Stimulated activated naive CD4-positive, alpha-beta T cell treated with Interleukin-2 at 50 U/mL for 16 hours (primary cell): ENCODE data around the gene MAD2L2.
A peak's percentile ranks its signal among the peaks of the same experiment; 100 is the strongest.

Experiments used
- DNase-seq: peaks from one replicate; lab custom pipeline; 2025; lab: John Stamatoyannopoulos, UW

The MAD2L2 gene

DNA sequence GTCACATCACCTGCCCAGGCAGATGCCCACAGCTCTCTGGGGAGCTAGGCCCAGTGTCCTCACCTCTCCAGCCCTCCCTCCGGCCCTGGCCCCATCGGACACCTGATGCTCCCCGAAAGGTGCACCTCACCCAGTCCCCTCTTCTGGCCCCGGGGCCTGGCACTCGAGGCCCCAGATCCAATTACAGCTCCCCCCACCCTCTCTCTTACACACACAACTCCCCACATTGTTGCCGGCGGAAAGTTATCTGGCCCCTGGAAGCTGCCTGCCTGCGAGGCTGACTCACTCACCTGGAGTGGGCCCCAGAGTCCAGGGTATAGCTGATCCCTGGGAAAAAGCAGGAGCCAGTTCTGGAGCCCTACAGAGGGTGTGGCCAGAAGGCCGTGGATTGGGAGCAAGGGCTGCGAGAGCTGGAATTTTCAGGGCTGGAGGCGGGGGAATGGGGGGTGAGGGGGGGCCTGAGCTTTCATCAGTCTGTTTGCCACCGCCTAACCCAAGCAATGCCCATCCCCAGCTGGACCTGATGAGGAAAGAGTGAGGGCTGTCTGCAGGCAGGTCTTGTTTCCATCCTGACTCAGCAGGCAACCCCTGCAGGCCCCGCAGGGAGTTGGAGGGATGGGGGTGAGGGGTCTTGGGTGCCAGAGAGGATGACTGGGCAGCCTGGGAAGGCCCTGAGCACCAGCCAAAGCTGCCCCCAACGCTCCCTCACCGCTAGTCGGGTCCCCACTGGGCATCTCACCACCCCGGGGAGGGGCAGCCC lies 27.7 kb downstream of the MAD2L2 start:
- DNase-seq = no peak

GRCh38 chr1:11652203-11652780 lies 28.7 kb downstream of the MAD2L2 start:
- DNase-seq = no peak

- DNase-seq = no peak
Measured at GRCh38 chr1:11651017-11651416, 29.9 kb downstream of the MAD2L2 start.

DNA sequence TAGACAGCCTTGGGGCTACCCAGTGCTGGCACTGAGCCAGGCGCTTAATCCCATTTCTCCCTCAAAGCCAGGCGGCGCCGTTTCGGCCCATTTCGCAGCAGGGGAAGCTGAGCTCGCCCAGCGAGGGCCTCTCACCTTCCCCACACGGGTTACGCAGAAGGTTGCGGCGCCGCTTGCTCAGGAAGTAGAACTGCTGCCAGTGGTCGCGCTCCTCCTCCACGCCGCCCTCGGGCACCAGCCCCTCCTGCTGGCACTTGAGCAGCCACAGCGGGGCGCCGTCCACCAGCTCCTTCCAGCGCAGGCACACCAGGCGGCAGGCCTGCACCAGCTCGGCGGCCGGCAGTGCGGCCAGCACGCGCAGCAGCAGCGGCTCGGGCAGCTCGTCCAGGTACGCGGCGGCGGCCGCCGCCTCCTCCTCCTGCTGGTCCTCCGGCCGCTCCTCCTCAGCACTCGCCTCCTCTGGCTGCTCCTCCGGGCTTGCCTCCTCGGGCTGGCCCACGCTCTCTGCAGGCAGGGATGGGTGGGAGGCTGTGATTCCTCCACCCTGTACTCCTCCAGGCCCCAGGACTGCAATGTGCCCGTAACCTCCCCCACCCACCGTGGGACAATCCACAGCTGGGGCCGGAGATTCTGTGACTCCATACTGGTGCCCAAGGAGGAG lies 30.5 kb downstream of the MAD2L2 start:
- DNase-seq = peak; percentile 82

DNA sequence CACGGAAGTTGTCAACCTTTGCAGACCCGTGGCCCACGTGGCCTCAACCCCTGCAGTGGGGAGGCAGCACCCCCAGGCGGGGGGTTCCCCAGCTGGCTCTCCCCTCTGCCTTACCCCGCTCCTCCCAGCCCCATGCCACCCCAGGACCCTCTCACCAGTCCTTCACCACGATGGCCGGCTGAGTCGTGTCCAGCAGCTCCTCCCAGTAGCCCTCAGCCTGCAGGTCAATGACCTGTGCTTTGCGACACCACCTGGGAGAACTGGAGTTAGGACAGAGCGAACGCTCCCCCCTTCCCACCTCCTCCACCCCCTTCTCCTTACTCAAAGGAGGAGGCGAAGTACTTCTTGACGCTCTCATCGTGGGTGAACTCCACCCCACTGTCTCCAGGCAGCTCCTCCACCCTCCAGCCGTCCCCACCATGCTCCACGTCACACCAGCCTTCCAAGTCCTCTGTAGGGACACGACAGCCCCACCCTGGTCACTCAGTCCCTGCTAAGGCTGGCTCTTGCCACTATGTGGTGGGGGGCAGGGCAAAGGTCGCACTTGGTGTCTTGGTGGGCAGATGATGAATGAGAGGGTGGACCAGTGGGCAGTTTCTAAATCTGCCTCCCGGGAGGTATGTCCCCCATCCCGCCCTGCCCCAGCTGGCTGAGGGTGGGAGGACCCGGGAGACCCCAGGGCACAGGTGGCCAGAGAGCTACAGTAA lies 31.2 kb downstream of the MAD2L2 start:
- DNase-seq = no peak

GRCh38 chr1:11649237-11649623 lies 31.7 kb downstream of the MAD2L2 start:
- DNase-seq = no peak

DNA sequence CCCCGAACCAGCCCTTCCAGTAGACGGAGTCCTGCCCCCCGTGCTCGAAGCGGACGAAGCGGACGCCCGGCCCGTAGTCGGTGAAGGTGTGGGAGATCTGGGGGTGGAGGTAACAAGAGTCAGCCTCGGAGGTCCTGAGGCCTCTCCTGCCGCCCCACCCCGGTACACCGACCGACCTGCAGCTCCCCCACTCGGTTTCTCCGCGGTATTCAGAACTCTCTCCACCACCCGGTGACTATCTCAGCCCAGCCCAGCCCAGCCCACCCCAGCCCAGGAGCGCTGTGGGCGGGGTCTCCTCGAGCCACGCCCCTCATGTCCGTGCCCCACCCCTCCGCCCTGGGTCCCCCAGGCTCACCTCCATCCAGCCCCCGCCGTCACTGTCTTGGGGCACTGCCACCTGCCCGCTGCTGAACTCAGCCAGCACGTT lies 32.2 kb downstream of the MAD2L2 start:
- DNase-seq = peak; percentile 5

DNA sequence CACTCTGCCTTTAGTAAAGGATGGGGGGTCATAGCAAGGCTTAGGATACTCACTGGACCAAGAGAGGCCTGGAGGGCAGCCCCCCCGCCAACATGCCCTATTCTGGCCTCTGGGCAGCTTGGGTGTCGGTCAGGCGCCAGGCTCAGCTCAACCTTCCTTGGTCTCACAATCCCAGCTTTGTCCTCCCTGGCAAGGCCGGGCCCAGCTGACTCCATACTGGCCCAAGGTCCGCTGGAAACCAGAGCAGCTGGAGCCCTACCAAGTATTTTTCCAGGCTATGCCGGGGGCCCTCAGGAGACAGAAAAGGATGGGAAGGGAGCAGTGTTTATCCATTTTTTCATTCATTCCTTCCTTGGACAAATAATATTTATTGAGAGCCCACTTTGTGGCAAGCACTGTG lies 32.9 kb downstream of the MAD2L2 start:
- no peak for DNase-seq

- no peak for DNase-seq
Measured at GRCh38 chr1:11647333-11647732, 33.6 kb downstream of the MAD2L2 start.

DNA sequence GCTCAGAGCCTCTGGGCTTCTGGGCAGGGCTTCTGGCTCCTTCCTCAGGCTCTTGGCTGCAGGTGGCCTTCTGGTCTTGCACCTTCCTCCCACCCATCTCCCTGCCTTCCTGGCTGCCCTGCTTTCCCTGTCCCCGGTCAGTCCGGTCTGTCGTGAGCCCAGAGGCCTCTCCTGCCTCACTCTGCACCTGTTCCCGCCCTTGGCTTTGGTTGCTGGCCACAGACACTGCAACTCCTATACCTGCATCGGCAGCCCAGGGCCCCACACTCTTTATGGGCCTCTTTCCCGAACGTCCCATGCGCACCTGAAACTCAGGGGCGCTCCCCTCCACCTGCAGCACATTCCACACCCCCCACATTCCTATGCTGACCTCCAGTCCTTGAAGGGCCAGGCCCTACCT lies 34.6 kb downstream of the MAD2L2 start:
- no peak for DNase-seq

- DNase-seq = peak; percentile 73
Measured at GRCh38 chr1:11645670-11646265, 35.2 kb downstream of the MAD2L2 start.

DNA sequence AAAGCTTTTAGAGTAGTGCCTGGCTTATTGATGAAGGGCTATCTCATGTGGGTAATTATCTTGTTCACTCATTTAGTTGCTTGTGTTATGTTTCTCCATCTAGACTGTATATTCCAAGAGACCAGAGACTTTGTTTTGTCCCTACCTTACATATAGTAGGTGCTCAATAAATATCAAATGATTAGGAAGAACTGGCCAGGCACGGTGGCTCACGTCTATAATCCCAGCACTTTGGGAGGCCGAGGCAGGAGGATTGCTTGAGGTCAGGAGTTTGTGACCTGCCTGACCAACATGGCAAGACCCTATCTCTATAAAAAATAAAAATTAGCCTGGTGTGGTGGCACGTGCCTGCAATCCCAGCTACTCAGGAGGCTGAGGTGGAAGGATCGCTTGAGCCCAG lies 35.7 kb downstream of the MAD2L2 start:
- no peak for DNase-seq

DNA sequence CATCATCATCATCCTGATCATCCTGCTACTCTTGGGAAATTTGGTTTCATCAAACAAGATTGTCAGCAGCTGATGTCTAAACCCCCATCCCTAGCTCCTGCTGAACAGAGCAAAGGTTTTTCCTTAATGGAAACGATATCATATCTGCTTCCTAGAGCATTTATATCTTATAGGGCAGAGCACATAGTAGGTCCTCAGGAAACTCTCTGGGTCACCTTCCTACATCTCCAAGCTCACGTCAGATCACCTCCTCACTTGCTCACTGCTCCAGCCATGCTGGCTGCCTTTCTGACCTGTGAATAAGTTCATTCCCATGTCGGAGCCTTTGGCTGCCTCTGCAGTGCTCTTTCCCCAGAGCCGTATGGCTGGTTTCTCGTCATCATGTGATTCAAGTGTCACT lies 37.2 kb downstream of the MAD2L2 start:
- DNase-seq = no peak

DNA sequence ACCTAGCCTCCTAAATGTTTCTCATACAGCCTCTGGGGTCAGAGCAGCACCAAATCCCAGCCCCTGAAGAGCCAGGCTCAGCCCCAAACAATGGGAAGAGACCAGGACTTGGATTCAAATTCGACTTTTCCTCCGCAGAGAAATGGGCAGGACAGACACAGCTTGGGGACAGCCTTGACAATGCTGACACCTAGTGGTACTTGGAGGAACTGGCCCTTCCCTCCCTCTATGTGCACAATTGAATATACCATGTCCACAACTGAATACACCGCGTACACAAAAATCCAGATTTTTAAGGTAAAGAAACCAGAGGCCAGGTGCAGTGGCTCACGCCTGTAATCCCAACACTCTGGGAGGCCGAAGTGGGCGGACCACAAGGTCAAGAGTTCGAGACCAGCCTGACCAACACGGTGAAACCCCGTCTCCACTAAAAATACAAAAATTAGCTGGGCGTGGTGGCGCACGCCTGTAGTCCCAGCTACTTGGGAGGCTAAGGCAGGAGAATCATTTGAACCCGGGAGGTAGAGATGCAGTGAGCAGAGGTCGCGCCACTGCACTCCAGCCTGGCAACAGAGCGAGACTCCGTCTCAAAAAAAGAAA lies 38.4 kb downstream of the MAD2L2 start:
- peak; percentile 47 for DNase-seq

DNA sequence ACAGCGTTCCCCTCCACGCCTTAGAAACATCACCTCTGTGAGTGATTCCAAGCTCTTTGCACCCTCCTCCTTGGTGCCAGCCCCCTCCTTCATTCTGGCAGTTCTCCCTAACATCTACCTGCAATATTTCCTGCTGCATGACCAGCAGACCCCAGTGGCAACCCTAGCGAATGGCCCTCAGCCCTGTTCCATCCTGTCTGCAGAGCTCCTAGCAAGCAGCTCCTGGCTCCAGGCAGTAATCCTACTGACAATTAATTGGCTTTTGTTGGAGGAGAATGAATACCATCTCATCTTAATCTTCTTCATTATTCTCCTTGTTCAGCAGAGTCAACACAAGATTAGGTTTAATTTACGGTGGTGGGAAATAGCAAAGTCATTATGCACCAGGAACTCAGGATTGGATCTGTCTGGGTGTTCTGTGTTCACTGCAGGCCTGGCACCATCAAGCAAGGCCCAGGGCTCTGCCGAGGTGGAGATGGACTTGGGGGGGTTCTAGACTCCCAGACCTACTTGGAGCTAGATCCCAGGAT lies 39.1 kb downstream of the MAD2L2 start:
- no peak for DNase-seq

DNA sequence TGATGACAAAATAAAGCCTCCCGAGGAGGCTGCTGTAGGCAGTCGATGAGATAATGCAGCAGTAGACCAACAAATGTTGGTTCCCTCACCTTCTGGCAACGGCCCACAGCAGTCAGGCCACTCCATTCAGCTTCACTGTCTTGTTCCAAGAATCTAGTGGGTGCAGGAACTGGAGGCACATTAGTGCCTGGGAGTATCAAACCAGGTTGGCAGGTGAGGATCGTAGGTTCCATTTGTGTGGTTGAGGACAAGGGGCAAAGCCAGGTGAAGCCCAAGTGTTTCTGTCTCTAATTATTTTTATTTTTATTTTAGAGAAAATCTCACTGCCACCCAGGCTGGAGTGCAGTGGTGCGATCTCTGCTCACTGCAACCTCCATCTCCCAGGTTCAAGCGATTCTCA lies 40.0 kb downstream of the MAD2L2 start:
- no peak for DNase-seq

DNA sequence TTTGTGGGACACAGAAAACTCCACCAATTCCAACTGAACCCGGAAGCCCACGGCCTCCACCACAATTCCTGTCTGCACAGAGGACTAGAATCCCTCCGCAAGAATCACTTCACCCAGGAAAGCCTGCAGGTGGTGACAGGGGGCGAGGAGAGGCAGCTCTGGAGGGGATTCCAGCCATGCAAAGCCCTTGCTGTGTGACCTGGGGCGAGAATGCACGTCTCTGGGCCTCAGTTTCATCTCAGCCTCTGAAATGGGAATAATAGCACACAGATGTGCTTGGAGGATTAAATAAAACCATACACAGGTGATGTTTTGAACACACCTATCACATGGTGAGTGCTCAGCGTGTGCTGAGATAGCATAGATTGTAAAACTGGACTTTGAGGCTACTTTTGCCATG lies 40.8 kb downstream of the MAD2L2 start:
- DNase-seq = no peak

- no peak for DNase-seq
Measured at GRCh38 chr1:11639372-11639771, 41.6 kb downstream of the MAD2L2 start.

- DNase-seq = no peak
Measured at GRCh38 chr1:11638121-11638520, 42.8 kb downstream of the MAD2L2 start.

GRCh38 chr1:11634365-11635192 lies 46.4 kb downstream of the MAD2L2 start:
- DNase-seq = no peak
